ENCODE results near the gene C6orf89.

- TF ChIP-seq CTCF (optimal IDR thresholded peaks at IDR 0.05 in 1 of 3, IDR thresholded peaks at IDR 0.05 in 1 of 3, conservative IDR thresholded peaks at IDR 0.05 in 1 of 3; ENCODE audit: extremely low read depth in 1 of 3, insufficient read depth in 2 of 3, low read length in 3 of 3): no peak
- no peak for TF ChIP-seq EZH2 (IDR thresholded peaks at IDR 0.05; ENCODE audit: low read length)
Observed at GRCh38 chr6:36976007-36976264, 90.2 kb downstream of the C6orf89 start.

All from keratinocyte (primary cell).